Posterior cingulate gyrus (tissue), 11 donors: ENCODE data around the gene GALNTL6.
"Not testable (repeated sequence)": the region's sequence is repeated elsewhere in the genome, so short reads cannot be mapped to it uniquely, and the experiment has no call there.

Source experiments
- DNase-seq, 10 donors: peaks; one replicate each; pipeline versions ENCODE4 v3.0.0 to v3.0.0-alpha.2; 2020 to 2021; ENCODE audit warnings: mixed read lengths in 3 of 10
- intact Hi-C: fragments of 100-400 bp; cut with DNase I; formaldehyde crosslinking; loops from one replicate; pipeline ENCODE4 v1.15.1; 2023

GALNTL6 gene

DNA sequence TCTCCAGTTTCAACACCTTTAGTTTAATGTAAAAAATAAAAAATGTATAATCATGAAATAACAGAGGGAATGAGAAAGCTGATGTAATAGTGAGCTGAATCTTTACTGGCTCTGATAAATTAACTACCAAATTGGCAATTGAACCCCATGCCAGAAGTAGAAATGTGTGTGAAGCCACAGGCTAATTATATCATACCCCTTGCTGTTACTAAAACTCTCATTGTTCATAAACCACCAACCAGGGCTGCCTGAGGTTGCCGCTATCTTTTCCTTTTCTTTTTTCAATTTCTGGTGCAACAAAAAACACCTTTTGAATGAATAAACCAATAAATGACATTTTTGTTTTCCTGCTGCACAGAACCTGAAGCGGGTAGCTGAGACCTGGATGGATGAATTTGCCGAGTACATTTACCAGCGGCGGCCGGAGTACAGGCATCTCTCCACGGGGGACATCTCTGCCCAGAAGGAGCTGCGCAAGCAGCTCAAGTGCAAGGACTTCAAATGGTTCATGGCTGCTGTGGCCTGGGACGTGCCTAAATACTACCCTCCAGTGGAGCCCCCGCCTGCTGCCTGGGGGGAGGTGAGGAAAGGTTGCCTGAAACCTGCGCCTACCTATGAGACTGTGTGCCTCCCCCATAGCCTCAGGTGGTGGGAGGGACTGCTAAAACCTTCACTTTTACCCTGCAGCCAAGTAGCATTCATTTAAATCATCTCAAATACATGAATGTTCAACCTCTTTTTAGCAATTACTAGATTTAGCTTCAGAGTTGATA, 1138.7 kb downstream of the GALNTL6 start:
- intact Hi-C loops, result no loop called here
- no peak for DNase-seq

DNA sequence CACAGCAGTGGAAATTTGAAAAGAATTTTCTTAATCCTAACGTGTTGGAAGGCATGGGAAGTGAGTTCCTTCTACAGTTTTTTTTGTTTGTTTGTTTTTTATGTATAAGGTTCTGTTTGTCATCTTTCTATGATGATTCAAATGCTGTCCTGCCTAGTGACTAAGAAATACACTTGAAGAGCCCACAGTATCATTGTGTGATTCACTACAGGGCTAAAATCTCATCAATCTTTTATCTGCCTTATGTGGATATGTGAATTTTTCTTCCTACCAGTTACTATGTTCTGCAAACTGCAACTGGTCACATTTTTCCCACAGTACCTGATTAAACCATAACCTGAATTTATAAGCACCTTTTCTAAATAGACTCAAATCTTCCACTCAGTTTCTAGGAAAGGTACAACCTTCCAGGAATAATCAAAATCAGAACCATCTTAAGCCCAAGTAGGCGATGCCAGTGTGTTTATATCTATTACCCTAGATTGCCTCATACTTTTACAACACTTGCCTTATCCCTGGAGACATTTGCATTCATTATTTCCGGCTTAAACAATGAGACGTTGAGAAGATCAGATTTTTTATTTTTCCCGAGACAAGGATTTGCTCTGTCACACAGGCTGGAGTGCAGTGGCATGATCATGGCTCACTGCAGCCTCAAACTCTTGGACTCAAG, 1140.8 kb downstream of the GALNTL6 start:
- intact Hi-C loops, result no loop called here
- DNase-seq, result no peak

DNA sequence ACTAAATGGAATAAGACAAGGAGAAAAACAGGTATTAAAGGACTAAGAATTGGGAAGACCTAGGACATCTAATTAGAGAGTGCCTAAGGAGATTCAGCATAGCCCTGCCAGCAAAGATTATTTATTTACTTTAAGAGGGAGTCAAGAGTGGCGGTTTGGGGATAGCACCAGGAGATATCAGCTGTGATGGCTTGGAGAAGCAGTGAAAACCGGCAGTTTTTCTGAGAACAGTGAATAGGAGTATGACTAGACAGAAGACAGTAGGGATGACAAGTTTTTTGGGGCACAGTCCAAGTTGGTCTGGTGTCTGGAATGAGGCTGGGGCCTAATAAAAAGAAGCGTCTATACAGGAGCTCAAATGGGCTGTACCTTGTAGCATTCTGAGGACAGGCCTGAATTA, 1143.1 kb downstream of the GALNTL6 start:
- DNase-seq, intact Hi-C loops: not testable (repeated sequence)

DNA sequence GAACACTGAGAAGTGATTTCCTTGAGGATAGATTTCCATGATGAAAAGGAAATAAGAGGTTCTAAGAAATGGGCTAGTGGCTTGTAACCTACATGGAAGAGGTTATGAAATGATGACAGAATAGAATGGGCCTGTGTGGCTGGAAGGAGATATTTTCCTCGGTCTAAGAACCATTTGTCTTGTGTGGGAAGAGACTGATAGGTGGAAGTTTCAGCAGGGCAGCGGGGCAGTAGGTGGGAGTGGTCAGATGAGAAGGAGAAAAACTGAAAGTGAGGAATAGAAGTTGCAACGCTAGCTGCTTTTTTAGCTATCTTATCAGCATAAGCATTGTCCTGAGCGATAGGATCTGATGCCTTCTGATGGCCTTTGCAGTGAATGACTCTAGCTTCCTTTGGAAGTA, 1144.0 kb downstream of the GALNTL6 start:
- no peak for DNase-seq
- intact Hi-C loops, result no loop called here

DNA sequence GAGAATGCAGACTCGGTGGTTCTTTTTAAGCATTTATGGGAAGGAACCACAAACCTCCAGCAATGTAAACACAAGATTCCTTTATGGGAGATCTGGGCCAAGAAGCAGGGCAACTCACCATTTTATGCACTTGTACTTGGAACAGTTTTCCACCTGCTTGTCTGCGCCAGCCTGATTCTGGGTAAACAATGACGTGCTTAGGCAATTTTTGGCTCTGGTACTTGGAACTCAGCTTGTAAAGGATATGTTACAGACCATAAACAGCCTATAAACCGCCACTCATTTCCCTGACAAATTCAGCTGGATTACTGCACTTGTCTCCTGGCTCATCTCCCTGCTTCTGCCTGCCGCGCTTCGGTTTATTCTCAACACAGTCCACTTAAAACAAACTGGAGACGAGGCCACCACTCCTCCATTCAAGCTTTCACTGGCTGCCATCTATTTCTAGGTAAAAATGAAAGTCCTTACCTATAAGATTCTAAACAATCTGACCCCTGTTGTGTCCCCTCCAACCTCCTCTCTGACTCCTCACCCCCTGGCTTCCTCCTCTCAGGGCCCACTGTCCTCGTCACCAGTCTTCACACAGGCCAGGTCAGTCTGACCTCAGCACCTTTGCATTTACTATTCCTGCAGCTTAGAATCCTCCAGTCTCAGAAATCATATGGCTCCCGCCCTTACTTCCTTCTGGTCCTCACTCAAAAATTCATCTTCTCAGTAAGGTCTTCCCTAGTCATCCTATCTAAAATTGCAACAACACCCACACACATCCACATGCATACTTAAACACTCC, 1149.6 kb downstream of the GALNTL6 start:
- intact Hi-C loops, result no loop called here
- DNase-seq, result peak in 5 of 10 donors; percentile 11 to 89 (median 27)

DNA sequence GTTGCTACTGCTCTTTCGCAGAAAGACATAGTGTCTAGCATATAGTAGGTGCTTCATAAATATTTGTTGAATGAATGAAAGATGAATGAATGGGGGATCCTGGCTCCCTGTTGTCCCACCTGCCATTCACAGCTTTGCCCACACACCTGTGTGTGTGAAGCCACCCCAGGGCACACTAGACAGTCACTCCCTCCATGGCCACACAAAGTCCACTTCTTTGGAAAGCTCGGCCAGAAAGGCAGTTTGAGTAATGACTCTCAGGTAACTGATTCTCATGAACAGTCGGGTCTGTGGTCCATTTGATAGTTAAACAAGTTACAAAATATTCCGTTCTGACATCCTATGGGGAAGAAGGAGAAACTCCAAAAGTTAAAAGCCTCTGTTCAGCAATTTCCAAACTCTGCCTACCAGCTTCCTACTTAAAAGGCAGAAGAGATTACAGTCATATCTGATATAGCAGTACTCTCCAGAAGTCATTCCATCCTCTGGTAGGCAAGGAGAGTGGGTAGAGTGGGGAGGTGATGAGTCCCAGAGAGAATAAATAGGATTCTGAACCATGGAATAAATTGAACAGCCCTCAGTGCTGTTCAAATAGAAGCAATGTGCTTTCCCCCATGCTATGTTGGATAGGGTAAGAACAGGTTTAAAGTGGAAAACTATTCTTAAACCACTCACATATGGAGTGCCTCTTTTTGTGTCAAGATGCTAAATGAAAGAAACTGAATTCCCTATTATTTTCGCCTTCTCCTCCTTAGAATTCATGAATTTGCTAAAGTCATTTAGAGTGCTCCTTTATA, 1150.5 kb downstream of the GALNTL6 start:
- DNase-seq, result no peak
- intact Hi-C loops, result no loop called here

DNA sequence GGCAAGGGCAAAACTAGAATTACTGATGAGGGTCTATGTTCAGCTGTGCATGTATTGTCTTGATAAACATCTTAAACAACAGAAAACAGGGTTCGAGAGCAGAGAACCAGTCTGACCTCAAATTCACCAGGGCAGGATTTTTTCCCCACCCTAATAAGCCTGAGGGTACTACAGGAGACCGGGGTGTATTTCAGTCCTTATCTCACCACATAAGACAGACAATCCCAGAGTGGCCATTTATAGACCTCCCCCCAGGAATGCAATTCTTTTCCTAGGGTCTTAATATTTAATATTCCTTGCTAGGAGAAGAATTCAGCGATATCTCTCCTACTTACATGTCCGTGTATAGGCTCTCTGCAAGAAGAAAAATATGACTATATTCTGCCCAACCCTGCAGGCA, 1157.0 kb downstream of the GALNTL6 start:
- DNase-seq, intact Hi-C loops: not testable (repeated sequence)

DNA sequence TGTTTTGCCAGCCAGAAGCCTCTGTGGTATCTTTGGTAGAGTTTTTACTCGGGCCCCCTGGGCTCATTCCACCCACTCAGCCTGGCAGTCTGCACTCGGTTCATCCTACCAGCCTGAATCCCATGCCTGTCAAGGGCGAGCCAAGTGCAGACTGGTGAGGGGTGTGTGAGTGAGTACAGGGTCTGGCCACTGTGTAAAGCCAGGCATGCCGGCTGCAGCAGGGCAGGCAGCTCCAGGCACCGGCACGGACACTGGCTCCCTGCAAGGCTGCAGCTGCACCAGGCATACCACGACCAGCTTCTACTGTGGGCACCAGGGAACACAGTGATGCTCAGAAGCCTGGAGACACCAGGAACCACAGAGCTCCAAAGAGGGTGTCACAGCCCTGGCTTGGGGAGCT, 1161.4 kb downstream of the GALNTL6 start:
- DNase-seq, result peak in 1 of 10 donors; percentile 71
- intact Hi-C loops, result no loop called here

DNA sequence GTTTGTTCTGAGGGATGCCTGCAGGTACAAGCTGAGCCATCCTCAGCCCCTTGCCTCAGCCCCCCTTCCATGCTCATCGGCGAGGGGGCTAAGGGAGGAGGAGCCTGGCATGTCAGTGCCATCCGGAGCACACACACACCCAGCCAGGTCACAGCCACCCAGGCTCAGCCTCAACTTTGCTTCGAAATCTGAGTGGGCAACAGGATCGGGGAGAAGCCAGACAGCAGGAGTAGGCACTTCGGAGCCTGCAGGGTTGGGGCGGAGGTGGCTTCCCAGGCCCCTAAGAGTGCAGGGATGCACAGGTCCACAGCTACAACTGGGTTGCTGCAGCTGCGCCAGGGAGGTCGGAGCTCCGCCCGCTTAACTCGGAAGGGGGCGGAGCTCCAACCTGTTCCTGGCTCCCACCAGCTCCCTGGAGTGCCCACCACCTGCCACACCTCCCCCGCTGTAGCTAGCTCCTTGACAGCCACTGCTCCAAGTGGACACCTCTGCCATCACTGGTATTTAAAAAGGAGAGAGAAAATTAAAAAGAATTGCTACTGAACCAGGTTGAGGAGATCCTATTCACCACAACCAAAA, 1162.5 kb downstream of the GALNTL6 start:
- intact Hi-C loops, result no loop called here

DNA sequence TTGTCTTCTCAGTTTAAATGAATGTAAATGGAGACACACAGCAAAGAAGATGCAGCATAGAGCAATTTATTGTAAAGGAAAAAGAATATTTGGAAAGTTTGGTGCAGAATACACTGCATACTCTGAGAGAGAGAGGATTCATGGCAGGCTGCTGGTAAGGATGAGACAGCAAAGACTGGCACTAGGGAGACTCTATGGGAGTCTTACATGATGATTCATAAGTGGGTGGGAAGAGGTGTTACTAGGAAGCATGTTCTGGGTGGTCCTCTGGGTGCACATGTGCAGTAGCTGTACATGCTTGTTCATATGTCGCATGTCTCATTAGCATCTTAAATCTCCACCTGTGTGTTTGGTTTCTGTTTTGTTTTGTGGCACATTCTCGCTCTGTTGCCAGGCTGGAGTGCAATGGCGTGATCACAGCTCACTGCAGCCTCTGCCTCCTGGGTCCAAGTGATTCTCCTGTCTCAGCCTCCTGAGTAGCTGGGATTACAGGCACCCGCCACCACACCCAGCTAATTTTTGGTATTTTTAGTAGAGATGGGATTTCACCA, 1164.4 kb downstream of the GALNTL6 start:
- intact Hi-C loops, DNase-seq: not testable (repeated sequence)

More for the DNA sequence above, 1162.5 kb downstream of the GALNTL6 start:
- no peak for DNase-seq

DNA sequence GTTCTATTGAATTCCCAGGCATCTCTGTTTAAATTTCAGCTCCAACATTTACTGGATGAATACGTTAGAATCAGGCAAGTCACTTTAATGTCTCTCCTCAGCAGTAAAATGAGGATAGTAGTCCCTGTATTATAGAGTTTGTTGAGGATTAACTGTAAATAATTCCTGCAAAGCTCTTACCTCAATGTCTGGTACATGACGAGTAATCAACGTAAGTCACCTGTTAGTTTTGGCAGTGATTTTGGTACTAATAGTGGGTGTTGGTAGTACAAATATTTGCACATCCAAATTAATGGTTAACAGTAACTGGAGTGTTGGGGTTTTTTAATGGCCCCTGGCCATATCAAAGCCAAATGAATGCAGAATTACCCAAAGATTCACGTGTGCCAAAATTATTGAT, 1165.6 kb downstream of the GALNTL6 start:
- no peak for DNase-seq
- intact Hi-C loops, result no loop called here

DNA sequence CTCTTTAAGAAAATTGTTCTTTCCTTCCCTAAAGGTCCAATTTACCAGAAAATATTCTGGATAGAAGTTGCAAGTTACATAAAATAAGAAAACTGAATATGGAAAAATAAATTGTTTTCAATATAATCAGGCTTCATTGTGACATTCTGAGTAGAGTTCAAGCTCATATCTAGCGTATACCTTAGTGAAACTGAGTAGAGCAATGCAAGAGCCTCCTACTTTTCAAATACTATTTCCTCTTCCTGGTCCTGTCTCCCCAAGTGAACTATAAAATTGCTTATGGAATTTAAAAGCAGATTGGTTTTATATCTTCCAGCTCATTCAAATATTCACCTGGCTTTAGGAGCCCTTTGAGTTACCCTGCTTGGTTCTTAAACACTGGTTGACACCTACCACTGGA, 1166.1 kb downstream of the GALNTL6 start:
- intact Hi-C loops, result no loop called here
- DNase-seq, result no peak

DNA sequence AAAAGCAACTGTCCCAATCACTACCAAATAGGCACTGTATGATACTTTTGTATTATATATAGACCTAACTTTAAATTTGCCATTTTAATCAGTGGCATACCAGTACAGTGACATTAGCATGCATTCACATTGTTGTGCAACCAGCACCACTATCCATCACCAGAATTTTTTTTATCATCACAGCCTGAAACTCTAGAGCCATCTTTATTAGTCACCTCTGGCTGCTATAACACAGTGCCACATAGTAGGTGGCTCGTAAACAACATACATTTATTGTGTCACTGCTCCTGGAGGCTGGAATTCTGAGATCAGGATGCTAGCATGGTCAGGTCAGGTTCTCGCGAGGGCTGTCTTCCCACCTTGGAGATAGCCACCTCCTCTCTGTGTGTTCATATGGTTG, 1167.0 kb downstream of the GALNTL6 start:
- no peak for DNase-seq
- intact Hi-C loops, result no loop called here

DNA sequence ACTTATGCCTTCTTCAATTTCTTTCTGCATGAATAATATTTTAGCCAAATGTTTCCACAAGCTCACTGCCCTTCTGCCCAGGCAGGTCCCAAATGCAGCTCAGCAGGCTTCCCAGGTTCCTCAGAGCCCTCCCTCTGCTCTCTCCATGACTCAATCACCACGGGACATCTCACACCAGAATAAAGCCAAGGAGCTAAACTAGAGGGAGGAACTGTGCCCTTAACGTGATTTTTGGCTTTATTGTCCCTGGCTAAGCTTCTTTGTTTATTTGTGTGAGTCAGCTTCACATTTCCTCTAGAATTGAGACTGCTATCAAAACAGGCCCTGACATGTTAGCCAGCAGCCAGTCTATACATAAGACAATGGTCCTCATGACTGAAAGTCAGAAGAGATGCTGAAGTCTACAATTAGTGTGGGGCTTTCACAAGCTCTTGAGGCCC, 1169.0 kb downstream of the GALNTL6 start:
- intact Hi-C loops, result no loop called here
- DNase-seq, result no peak

DNA sequence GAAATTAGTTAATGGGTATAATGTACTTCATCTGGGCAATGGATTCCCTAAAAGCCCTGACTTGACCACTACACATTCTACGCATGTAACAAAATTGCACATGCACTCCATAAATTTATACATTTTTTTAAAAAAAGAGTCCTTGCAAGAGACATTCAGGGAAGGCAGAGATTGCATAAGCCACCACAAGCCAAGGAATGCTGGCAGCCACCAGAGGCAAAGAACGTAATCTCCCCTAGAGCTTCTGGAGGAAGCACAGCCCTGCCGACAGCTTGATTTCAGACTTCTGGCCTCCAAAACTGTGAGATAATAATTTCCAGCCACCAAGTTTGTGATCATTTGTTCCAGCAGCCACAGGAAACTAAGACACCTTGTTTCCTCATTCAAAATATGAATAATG, 1169.8 kb downstream of the GALNTL6 start:
- intact Hi-C loops, result no loop called here
- no peak for DNase-seq

DNA sequence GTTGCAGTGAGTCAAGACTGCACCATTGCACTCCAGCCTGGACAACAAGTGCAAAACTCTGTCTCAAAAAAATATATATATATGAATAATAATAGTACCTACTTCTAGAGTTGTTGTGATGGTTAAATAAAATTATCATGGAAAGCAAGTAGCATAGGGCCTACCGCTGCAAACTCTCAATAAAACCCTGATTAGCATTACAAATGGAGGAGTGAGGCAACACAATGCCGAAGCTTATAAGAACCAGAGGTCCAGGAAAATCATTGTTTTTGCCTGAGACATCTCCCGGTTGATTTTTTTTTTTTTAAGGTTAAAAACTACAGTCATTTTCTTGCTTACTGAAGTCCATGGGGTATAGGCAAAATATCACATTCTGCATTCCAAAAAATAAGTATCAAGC, 1170.4 kb downstream of the GALNTL6 start:
- intact Hi-C loops, result no loop called here
- no peak for DNase-seq

DNA sequence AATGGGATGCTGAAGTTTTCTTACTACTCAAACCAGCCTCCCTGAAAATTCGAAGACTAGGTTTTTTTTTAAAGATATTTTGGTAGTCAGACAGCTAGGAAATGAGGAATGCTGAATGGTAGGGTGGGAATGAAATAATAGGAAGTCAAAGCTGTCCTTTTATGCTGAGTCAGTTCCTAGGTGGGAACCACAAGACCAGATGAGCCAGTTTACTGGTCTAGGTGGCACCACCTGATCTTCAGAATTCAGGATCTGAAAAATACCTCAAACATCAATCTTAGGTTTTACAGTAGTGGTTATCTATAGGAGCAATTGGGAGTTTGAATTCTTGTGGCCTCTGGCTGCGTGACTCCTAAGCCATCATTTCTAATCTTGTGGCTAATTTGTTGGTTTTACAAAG, 1172.3 kb downstream of the GALNTL6 start:
- intact Hi-C loops, result no loop called here
- DNase-seq, result no peak

DNA sequence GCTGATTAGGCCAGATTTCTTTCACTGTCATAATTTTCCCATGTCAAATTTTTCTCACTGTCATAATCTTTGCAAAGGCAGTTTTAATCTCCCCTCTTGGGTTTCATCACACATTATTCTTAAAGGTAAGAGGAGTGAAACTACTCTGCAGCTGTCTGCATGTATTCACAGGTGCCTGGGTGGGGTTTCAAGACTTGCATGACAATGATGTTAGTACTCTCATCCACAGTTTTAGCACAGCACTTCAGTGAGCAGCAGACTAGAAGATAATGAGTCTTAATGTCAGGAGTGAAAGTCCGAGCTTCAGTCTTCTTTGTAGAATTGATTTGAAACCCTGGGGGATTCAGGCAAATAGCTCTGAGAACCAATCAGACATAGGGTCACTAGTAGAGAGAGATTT, 1172.9 kb downstream of the GALNTL6 start:
- DNase-seq, result no peak

DNA sequence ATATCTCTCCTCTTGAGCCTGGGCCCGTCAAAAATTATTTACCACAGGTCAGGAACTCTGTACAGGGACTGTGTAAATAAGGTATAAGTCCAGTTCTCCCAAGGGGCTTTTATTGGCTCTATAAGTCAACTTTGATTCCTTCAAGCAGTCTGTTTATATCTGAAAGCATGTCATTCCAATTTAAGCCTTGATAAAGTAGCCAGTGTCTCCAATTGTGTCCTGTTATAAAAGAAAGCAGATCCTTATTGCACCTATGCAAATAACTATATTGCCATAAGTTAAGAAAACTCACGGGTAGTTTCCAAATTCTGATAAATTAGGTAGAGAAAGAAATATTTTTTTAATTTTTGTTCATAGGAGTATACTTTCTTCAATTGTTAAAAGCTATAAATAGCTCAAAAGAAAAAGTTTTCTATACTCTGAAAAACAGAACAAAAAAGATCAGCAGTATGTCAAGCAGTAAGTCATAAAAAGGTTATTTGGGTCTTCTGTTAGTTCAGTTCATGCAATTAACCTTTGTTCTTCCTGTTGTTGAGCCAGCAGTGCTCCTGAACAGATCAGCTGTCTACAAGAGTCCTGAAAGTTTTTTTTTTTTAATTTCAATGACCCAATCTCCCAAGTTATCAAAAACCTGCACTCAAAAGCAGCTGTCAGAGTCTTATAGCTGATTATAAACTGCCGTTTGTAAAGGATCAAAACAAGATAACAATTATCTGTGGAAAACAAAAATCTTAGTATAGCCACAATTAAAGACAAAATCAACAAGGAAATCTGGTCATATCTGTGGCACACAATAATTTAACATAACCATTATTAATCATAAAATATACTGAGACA, 1177.0 kb downstream of the GALNTL6 start:
- no peak for DNase-seq
- intact Hi-C loops, result no loop called here

More for the DNA sequence above, 1172.9 kb downstream of the GALNTL6 start:
- intact Hi-C loops, result no loop called here
